ENCODE data around the gene NCOA4.

NCOA4 gene

DNA sequence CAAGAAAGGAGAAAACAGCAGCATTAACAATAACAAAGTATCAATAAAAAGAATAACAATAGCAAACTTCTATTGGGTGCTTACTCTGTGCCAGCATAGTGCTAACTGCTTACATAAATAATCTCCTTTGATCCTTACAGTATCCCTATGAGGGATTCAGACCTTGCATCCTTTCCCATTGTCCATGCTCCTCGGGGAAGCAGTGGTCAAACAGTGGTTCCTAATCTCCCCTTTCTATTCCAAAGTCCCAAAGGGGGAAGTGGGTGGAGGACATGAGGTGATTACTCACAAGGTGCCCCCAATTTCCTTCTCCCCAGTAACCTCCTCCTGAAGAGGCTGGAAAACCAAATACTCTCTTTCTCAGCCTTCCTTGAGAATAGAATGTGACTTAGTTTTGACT, 37.7 kb upstream of the NCOA4 start (continued):
- TF ChIP-seq, protein P1, sequence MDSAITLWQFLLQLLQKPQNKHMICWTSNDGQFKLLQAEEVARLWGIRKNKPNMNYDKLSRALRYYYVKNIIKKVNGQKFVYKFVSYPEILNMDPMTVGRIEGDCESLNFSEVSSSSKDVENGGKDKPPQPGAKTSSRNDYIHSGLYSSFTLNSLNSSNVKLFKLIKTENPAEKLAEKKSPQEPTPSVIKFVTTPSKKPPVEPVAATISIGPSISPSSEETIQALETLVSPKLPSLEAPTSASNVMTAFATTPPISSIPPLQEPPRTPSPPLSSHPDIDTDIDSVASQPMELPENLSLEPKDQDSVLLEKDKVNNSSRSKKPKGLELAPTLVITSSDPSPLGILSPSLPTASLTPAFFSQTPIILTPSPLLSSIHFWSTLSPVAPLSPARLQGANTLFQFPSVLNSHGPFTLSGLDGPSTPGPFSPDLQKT (IDR thresholded peaks at IDR 0.05; ENCODE audit: borderline replicate concordance, low read depth, low read length) = no peak

DNA sequence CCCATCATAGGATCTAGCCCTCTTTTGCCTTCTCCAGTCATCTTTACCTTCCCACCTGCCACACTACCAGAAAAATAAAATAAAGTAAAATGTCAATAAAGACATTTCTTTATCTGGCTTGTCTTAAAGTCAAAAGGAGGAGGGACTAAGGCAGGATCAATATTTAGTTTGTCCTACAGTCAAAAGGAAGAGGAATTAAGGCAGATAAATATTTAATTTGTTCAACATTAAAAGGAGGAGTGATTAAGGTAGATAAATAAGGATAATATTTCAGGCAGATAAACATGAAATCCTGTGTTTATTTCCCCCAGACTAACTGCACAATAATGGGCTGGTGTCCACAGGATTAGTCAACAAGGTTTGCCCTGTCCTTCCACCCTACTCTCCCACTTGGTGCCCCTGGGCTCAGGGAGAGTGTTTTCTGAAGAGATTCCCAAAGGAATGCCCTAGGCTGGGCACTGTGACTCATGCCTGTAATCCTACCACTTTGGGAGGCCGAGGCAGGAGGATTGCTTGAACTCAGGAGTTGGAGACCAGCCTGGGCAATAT, 33.9 kb upstream of the NCOA4 start:
- CTCF ChIA-PET = no interaction called here
- Histone ChIP-seq H3K27ac (ENCODE audit: extremely low read depth, low read depth, low read length) (no peak overlapping the region), H3K4me3 (ENCODE audit: low read depth, low read length) (no peak overlapping the region), H3K4me1 (ENCODE audit: control insufficient read depth, insufficient read depth, low read length) (no peaks in the 10 kb centered on the region), H3K36me3 (ENCODE audit: control insufficient read depth in 2 of 2, insufficient read depth in 1 of 2, low read length in 2 of 2) (no peaks in the 10 kb centered on the region), H3K9me3 (ENCODE audit: control insufficient read depth, insufficient read depth, low read depth, low read length) (no peaks in the 10 kb centered on the region)
- TF ChIP-seq YY2 (tag by site-specific recombination; IDR thresholded peaks at IDR 0.05) = no peak
- no peak for TF ChIP-seq ZNF335 (tag by site-specific recombination; conservative IDR thresholded peaks at IDR 0.05)
- TF ChIP-seq, protein P2, sequence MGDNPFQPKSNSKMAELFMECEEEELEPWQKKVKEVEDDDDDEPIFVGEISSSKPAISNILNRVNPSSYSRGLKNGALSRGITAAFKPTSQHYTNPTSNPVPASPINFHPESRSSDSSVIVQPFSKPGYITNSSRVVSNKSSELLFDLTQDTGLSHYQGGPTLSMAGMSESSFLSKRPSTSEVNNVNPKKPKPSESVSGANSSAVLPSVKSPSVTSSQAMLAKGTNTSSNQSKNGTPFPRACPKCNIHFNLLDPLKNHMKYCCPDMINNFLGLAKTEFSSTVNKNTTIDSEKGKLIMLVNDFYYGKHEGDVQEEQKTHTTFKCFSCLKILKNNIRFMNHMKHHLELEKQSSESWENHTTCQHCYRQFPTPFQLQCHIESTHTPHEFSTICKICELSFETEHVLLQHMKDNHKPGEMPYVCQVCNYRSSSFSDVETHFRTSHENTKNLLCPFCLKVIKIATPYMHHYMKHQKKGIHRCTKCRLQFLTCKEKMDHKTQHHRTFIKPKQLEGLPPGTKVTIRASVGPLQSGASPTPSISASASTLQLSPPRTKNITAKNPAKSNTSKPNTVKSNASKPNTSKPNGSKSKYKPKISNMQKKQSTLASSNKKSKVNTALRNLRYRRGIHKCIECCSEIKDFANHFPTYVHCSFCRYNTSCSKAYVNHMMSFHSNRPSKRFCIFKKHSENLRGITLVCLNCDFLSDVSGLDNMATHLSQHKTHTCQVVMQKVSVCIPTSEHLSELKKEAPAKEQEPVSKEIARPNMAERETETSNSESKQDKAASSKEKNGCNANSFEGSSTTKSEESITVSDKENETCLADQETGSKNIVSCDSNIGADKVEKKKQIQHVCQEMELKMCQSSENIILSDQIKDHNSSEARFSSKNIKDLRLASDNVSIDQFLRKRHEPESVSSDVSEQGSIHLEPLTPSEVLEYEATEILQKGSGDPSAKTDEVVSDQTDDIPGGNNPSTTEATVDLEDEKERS (tag by site-specific recombination; IDR thresholded peaks at IDR 0.05) = no peak
- no peak for TF ChIP-seq IKZF3 (tag by site-specific recombination; IDR thresholded peaks at IDR 0.05)
- TF ChIP-seq ZNF624 (tag by site-specific recombination; IDR thresholded peaks at IDR 0.05) = no peak
- TF ChIP-seq TRIM28 (IDR thresholded peaks at IDR 0.05; ENCODE audit: borderline replicate concordance, low read length) = no peak
- TF ChIP-seq, protein P3, sequence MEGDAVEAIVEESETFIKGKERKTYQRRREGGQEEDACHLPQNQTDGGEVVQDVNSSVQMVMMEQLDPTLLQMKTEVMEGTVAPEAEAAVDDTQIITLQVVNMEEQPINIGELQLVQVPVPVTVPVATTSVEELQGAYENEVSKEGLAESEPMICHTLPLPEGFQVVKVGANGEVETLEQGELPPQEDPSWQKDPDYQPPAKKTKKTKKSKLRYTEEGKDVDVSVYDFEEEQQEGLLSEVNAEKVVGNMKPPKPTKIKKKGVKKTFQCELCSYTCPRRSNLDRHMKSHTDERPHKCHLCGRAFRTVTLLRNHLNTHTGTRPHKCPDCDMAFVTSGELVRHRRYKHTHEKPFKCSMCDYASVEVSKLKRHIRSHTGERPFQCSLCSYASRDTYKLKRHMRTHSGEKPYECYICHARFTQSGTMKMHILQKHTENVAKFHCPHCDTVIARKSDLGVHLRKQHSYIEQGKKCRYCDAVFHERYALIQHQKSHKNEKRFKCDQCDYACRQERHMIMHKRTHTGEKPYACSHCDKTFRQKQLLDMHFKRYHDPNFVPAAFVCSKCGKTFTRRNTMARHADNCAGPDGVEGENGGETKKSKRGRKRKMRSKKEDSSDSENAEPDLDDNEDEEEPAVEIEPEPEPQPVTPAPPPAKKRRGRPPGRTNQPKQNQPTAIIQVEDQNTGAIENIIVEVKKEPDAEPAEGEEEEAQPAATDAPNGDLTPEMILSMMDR (tag by site-specific recombination; IDR thresholded peaks at IDR 0.05) = no peak
- no peak for TF ChIP-seq ZNF529 (tag by site-specific recombination; IDR thresholded peaks at IDR 0.05; ENCODE audit: insufficient replicate concordance)
- TF ChIP-seq, protein P4, sequence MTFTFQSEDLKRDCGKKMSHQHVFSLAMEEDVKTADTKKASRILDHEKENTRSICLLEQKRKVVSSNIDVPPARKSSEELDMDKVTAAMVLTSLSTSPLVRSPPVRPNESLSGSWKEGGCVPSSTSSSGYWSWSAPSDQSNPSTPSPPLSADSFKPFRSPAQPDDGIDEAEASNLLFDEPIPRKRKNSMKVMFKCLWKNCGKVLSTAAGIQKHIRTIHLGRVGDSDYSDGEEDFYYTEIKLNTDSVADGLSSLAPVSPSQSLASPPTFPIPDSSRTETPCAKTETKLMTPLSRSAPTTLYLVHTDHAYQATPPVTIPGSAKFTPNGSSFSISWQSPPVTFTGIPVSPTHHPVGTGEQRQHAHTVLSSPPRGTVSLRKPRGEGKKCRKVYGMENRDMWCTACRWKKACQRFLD (tag by site-specific recombination; IDR thresholded peaks at IDR 0.05) = no peak
- TF ChIP-seq PRDM1 (tag by site-specific recombination; IDR thresholded peaks at IDR 0.05) = no peak
- no peak for TF ChIP-seq ZNF114 (tag by site-specific recombination; IDR thresholded peaks at IDR 0.05)
- no peak for TF ChIP-seq ZNF621 (tag by site-specific recombination; IDR thresholded peaks at IDR 0.05)
- no peak for TF ChIP-seq ZXDB (tag by site-specific recombination; IDR thresholded peaks at IDR 0.05)
- TF ChIP-seq ZNF132 (tag by site-specific recombination; IDR thresholded peaks at IDR 0.05; ENCODE audit: borderline replicate concordance) = no peak
- TF ChIP-seq ZNF311 (tag by site-specific recombination; IDR thresholded peaks at IDR 0.05; ENCODE audit: borderline replicate concordance) = no peak
- TF ChIP-seq, protein P5, sequence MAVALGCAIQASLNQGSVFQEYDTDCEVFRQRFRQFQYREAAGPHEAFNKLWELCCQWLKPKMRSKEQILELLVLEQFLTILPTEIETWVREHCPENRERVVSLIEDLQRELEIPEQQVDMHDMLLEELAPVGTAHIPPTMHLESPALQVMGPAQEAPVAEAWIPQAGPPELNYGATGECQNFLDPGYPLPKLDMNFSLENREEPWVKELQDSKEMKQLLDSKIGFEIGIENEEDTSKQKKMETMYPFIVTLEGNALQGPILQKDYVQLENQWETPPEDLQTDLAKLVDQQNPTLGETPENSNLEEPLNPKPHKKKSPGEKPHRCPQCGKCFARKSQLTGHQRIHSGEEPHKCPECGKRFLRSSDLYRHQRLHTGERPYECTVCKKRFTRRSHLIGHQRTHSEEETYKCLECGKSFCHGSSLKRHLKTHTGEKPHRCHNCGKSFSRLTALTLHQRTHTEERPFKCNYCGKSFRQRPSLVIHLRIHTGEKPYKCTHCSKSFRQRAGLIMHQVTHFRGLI (tag by site-specific recombination; IDR thresholded peaks at IDR 0.05) = no peak
- POLR2A ChIA-PET = no interaction called here
